ENCODE measurements around the gene MUC20.

GRCh38 chr3:195774917-195775316 is 54.1 kb downstream of the MUC20 start:
- TF ChIP-seq CTCF (IDR thresholded peaks at IDR 0.05) (peak in 11 of 12 donors; percentile 22 to 58 (median 38)), POLR2A (IDR thresholded peaks at IDR 0.05) (no peak)
